Testis (tissue), 3 donors: Measurements from ENCODE around the gene ARL6IP6. TPM values are rescaled to one million over a fixed set of nuclear protein-coding genes. Genes with fewer than 3 reads are reported as not detected.
A peak's percentile ranks its signal among the peaks of the same experiment; 100 is the strongest.

Experiments
- DNase-seq: peaks from one replicate; pipeline ENCODE4 v3.0.0-alpha.2; 2019
- H3K27ac ChIP-seq, 2 donors: fragments of 200-600 bp; sonication (generic); one replicate each; pipeline ENCODE4 v1.5.1; 2019
- H3K27me3 ChIP-seq: fragments of 200-600 bp; sonication (generic); one replicate; pipeline ENCODE4 v1.5.1; 2019
- H3K36me3 ChIP-seq: fragments of 200-600 bp; sonication (generic); one replicate; pipeline ENCODE4 v1.5.1; 2017; ENCODE audit warnings: low read depth; ENCODE audit errors: missing control alignments
- H3K4me1 ChIP-seq: fragments of 200-600 bp; sonication (generic); one replicate; pipeline ENCODE4 v1.5.1; 2019
- H3K4me3 ChIP-seq, 2 donors: fragments of 200-600 bp; sonication (generic); one replicate each; pipeline ENCODE4 v1.5.1; 2017 to 2019
- H3K9me3 ChIP-seq: fragments of 200-600 bp; sonication (generic); one replicate; pipeline ENCODE4 v1.5.1; 2017
- POLR2A ChIP-seq: fragments of 450-650 bp; IDR thresholded peaks from one replicate; pipeline ENCODE4 v1.6.1; 2017; ENCODE audit warnings: antibody characterized with exemption, mild to moderate bottlenecking, moderate library complexity
- whole genome bisulfite sequencing, 2 donors: methylation state at CpG; one replicate each; pipeline ENCODE4 v1.1.5; 2018; 5-methylcytosine and 5-hydroxymethylcytosine counted together
- intact Hi-C: fragments of 100-400 bp; cut with DNase I; formaldehyde crosslinking; loops from one replicate; pipeline ENCODE4 v1.15.1; 2023; ENCODE audit warnings: low total_unique reads
- polyA plus RNA-seq: library from polyadenylated mRNA; stranded (reverse); fragments of 350-450 nt; fragmentation: Illumina TruSeq; extraction: RNeasy Lipid Tissue Mini Kit (QIAGEN cat#74804); gene quantifications from one replicate; pipeline ENCODE4 v1.2.3, GENCODE V29; 2014; ENCODE audit warnings: low read depth, low replicate concordance; ENCODE audit not compliant: insufficient read depth
- total RNA-seq, 2 donors: library from RNA; depleted of rRNA; stranded (reverse); fragments of >200 nt; gene quantifications; one replicate each; pipeline ENCODE4 v1.2.3, GENCODE V29; 2016
- TF ChIP-seq, protein P1 (sequence below), 3 experiments: fragments of 450-650 bp in 2 of 3; fragments of 200-600 bp in 1 of 3; sonication (generic) in 1 of 3; IDR thresholded peaks; one replicate each; pipeline ENCODE4 v1.5.1; 2016 to 2019; ENCODE audit warnings: antibody characterized with exemption in 3 of 3, mild to moderate bottlenecking in 2 of 3, moderate library complexity in 1 of 3

ARL6IP6 gene
- total and polyA plus RNA-seq, 3 donors from 2014 or later: 27.8 to 42.0 (median 42.0) TPM

DNA sequence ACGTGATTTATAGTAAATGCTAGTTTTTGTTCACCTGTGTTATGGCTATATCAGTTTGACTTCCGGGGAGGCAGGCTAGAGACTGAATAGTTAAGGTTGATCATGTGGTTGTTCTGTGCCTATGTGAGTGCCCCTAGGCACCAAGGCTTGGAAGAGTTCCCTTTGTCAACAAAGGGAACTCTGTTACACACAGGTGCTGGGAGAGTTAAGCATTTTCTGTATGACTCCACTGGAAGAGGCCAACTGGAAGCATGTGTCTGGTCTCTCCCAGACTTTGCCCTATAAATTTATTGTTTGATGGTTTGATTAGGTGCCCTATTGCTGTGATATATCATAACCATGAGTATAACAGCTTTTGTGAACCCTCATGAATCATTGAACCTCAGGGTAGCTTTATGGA lies 63.8 kb downstream of the ARL6IP6 start:
- TF ChIP-seq, protein P1, sequence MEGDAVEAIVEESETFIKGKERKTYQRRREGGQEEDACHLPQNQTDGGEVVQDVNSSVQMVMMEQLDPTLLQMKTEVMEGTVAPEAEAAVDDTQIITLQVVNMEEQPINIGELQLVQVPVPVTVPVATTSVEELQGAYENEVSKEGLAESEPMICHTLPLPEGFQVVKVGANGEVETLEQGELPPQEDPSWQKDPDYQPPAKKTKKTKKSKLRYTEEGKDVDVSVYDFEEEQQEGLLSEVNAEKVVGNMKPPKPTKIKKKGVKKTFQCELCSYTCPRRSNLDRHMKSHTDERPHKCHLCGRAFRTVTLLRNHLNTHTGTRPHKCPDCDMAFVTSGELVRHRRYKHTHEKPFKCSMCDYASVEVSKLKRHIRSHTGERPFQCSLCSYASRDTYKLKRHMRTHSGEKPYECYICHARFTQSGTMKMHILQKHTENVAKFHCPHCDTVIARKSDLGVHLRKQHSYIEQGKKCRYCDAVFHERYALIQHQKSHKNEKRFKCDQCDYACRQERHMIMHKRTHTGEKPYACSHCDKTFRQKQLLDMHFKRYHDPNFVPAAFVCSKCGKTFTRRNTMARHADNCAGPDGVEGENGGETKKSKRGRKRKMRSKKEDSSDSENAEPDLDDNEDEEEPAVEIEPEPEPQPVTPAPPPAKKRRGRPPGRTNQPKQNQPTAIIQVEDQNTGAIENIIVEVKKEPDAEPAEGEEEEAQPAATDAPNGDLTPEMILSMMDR (IDR thresholded peaks at IDR 0.05): no peak
- no peak for TF ChIP-seq POLR2A
- intact Hi-C loops: no loop called here
- no peak overlapping the region for H3K4me3 ChIP-seq
- no peaks in the 10 kb centered on the region for H3K9me3 ChIP-seq
- no peaks in the 10 kb centered on the region for H3K36me3 ChIP-seq
- no peak overlapping the region for H3K27ac ChIP-seq
- 81 to 83% methylated on average over 2 of the region's 2 CpGs for WGBS, 2 donors
- no peak for DNase-seq
- H3K4me1 ChIP-seq: no peaks in the 10 kb centered on the region
- H3K27me3 ChIP-seq: no peaks in the 10 kb centered on the region

DNA sequence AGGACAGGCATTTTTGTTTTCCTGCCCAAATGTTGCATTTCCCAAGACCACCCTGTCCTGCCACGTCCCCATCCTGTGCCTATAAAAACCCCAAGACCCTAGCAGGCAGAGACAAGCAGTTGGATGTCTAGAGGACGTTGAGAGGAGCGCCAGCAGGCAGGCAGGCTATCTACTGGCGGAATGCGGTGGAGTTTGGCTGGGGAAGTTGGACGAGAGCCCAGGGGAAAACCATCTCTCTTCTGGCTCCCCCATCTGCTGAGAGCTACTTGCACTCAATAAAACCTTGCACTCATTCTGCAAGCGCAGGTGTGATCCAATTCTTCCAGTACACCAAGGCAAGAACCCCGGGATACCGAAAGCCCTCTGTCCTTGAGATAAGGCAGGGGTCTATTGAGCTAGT lies 72.5 kb downstream of the ARL6IP6 start:
- 32 to 41% methylated on average over 8 to 9 of the region's 9 CpGs for WGBS, 2 donors
- intact Hi-C loops: no loop called here

DNA sequence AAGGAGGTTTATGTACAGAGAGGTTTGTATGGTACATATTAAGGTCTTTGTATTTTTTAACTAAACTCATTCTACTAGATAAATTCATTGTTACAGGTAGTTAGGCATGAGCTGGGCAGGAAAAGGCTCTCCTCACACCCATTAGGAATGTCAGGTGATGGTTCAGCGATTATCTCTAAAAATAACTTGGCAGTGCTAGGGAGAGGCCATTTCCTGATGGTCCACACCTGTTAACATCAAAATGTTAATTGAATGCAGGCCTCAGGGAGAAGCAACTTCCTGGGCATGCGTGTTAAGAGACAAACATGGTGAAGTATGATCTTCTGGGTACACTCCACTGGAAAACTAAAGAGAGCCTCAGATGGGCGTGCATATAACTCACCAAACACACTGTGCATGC lies 73.6 kb downstream of the ARL6IP6 start:
- Histone ChIP-seq H3K36me3 (no peaks in the 10 kb centered on the region), H3K4me1 (no peaks in the 10 kb centered on the region), H3K9me3 (no peaks in the 10 kb centered on the region), H3K27me3 (no peaks in the 10 kb centered on the region), H3K4me3 (no peak overlapping the region), H3K27ac (no peak overlapping the region)
- intact Hi-C loops: no loop called here
- no peak for DNase-seq
- 65 to 72% methylated on average over 3 of the region's 3 CpGs for WGBS, 2 donors
- TF ChIP-seq, protein P1 (IDR thresholded peaks at IDR 0.05): no peak
- TF ChIP-seq POLR2A: no peak

More for the DNA sequence above, 72.5 kb downstream of the ARL6IP6 start:
- H3K27ac ChIP-seq: no peak overlapping the region
- peak; percentile 38 for DNase-seq
- H3K27me3 ChIP-seq: no peaks in the 10 kb centered on the region
- TF ChIP-seq, protein P1 (IDR thresholded peaks at IDR 0.05): no peak
- no peak for TF ChIP-seq POLR2A
- H3K36me3 ChIP-seq: no peaks in the 10 kb centered on the region
- no peaks in the 10 kb centered on the region for H3K4me1 ChIP-seq
- H3K4me3 ChIP-seq: peak overlapping the region in 1 of 2 donors; percentile 18
- no peaks in the 10 kb centered on the region for H3K9me3 ChIP-seq

DNA sequence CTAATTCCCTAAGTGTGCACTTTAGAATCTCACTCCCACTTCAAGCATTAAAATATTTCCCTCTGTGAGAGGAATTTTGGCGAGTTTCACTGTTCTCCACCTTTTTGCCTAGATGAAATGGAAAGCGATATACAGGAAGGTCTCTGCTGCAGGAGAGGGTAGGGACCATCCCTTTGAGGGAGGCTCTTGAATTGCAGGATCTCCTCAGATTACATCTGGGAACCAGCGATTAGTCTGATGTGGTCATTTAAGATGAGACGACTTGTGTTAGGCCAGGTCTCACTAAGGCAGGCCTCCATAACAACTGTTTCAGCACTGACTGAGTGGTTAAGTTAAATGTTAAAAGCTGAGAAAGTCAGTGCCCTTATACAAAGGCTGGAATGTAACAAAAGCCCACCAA lies 74.6 kb downstream of the ARL6IP6 start:
- Histone ChIP-seq H3K27me3 (no peaks in the 10 kb centered on the region), H3K36me3 (no peaks in the 10 kb centered on the region), H3K4me1 (no peaks in the 10 kb centered on the region), H3K27ac (no peak overlapping the region), H3K9me3 (no peaks in the 10 kb centered on the region), H3K4me3 (no peak overlapping the region)
- WGBS, 2 donors: 74 to 75% methylated on average over 4 of the region's 4 CpGs
- no peak for DNase-seq
- TF ChIP-seq POLR2A: no peak
- TF ChIP-seq, protein P1 (IDR thresholded peaks at IDR 0.05): no peak
- intact Hi-C loops: no loop called here

DNA sequence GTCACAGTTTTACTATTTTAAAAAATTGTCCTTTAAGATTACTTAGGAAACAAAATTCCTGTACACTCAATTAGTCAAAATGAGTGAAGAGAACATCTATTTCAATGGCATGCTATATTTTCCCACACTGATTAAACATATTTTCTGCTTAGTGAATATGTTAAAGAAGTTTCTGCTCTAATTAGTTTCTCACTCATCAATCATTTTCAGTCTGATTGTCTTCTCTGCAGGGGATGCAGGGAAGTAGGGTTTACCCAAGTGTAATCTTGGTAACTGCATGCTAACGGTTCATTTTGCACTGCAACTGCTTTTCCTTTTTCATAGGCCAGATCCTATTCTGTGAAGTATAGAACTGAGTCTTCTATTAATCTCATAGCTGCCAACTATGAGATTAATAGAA lies 78.5 kb downstream of the ARL6IP6 start:
- Histone ChIP-seq H3K27ac (no peak overlapping the region), H3K36me3 (no peaks in the 10 kb centered on the region), H3K4me3 (no peak overlapping the region), H3K4me1 (no peaks in the 10 kb centered on the region), H3K9me3 (no peaks in the 10 kb centered on the region), H3K27me3 (no peaks in the 10 kb centered on the region)
- WGBS, 2 donors: 44 to 52% methylated on average over 1 of the region's 1 CpG
- TF ChIP-seq, protein P1 (IDR thresholded peaks at IDR 0.05): no peak
- TF ChIP-seq POLR2A: no peak
- no peak for DNase-seq
- intact Hi-C loops: no loop called here
